Measurements from ENCODE around the gene TMC4.

TMC4 gene

DNA sequence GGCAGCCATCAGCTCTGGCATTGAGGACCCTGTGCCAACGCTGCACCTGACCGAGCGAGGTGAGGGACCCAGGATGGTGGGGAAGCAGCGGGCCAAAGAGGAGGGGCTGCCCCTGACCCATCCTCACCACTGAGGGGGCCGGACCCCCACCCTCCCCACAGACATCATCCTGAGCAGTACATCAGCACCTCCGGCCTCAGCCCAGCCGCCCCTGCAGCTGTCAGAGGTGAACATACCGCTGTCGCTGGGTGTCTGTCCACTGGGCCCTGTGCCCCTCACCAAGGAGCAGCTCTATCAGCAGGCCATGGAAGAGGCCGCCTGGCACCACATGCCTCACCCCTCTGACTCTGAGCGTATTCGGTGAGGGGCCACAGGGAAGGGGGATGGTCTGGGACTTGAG, 20.7 kb downstream of the TMC4 start:
- DNase-seq = no peak

- DNase-seq = no peak
Measured at GRCh38 chr19:54151362-54152035, 21.5 kb downstream of the TMC4 start.

DNA sequence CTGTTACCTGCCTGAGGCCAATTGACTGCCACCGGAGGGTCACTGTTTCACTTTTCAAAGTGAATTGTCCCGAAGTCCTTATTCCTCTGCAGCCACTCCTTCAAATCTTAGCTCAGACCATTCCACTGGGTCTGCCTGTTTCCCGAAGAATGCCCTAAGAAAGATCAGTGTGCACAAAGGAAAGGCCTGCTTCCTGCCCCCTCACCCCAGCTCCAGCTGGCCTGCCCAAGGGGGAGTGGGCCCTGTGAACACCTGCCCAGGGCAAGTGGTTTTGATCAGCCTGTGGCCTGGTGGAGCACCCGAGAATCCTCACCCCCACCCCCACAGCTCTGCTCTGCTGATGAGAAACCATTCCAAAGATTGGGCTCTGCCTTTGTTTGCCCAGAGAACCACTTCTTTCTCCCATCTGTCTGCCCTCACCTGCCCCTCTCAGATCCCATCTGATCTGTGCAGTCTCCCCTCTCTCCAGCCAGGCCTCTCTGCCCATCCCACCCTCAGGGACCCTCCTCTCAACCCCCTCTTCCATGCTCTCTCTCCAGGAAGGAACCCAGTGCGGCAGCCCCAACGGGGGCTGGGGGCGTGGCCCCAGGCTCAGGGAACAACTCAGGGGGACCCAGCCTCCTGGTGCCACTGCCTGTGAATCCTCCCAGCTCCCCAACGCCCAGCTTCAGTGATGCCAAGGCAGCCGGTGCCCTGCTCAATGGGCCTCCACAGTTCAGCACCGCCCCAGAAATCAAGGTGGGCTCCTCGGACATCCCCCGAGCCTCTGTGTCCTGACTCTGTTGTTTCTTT, 23.7 kb downstream of the TMC4 start:
- DNase-seq = no peak

GRCh38 chr19:54148158-54148557, 24.8 kb downstream of the TMC4 start:
- no peak for DNase-seq

DNA sequence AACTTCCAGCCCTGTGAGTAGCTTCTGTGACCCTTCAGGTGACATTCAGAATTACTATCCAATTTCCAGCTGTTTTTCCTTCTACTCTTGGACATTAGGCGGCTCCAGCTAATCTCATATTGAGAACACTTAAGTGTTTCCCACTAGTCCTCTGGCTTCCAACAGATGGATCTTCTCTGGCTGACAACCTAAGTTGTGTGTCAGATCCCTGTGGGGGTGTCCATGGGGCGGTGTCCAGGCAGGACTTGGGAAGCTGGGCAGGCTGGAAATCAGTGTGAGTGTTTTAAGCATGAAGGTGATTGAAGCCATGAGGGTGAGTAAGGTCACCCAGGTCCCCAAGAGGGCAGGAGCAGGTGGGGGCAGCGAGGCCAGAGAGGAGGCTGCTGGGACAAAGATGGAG, 25.3 kb downstream of the TMC4 start:
- no peak for DNase-seq

- no peak for DNase-seq
Measured at GRCh38 chr19:54145541-54146158, 27.3 kb downstream of the TMC4 start.

GRCh38 chr19:54142166-54142780, 30.7 kb downstream of the TMC4 start:
- DNase-seq = no peak

- no peak for DNase-seq
Measured at GRCh38 chr19:54141356-54141755, 31.6 kb downstream of the TMC4 start.

- no peak for DNase-seq
Measured at GRCh38 chr19:54138489-54139256, 34.3 kb downstream of the TMC4 start.

GRCh38 chr19:54137699-54138488, 35.1 kb downstream of the TMC4 start, which contains the start of gene CNOT3:
Gene CNOT3 (plus strand): TSS chr19:54137762. CDS start chr19:54142979, 5,217 bp downstream.
- no peak for DNase-seq

GRCh38 chr19:54136864-54137698, 35.9 kb downstream of the TMC4 start:
- peak; percentile 96 for DNase-seq

GRCh38 chr19:54136086-54136863, 36.7 kb downstream of the TMC4 start:
- DNase-seq = no peak

- DNase-seq = no peak
Measured at GRCh38 chr19:54133957-54134590, 38.9 kb downstream of the TMC4 start.

DNA sequence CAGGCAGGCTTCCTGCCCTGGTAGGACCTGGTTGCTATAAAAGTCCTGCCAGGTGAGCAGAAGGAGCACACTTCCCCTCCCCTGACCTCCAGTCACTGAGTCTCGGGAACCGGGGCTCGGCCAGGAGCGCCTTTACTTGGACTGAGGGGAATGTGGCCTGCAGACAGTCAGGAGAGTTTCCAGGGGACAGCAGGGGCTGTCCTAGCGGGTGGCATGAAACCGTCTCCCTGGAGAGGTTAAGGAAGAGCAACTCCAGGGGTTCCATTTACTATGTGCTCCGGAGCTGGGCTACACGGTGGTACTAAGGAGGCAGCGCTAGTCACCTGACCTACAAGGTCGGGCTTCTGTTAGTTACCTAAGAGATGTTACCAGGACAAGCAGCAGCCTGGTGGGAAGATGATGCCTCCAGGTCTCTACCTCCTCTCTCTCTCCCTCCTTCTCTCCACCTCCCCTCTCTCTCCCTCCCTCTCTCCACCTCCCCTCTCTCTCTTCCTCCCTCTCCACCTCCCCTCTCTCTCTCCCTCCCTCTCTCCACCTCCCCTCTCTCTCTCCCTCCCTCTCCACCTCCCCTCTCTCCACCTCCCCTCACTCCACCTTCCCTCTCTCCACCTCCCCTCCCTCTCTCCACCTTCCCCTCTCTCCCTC, 39.5 kb downstream of the TMC4 start:
- no peak for DNase-seq

- no peak for DNase-seq
Measured at GRCh38 chr19:54129617-54129996, 43.4 kb downstream of the TMC4 start.

DNA sequence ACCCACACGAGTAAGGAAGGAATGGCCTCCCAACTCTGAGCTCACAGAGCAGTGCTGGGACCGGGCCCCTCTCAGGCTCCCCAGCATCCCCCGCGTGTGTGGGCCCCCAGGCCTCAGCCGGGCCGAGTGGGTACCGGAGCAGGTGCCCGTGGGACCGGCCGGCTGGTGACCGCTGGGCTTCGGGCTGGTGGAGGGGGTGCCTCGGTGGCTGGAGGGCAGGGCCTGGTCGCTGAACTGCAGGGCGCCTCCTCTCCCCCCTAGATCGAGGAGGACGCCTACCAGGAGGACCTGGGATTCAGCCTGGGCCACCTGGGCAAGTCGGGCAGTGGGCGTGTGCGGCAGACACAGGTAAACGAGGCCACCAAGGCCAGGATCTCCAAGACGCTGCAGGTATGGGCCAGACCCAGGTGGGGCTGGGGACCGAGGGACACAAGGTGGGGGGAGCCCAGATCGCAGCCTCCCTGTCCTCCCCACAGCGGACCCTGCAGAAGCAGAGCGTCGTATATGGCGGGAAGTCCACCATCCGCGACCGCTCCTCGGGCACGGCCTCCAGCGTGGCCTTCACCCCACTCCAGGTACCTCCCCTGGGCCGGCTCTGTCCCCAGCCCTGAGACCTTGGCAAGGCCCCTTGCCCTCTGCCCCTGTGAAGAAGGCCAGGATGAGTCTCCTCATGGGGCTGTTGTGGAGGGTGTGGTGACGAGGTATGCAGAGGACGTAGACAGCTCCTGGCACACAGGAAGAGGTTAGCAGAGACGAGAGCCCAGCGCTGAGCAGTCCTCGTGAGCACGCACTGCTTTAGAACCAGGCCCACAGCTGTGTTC, 44.0 kb downstream of the TMC4 start:
- DNase-seq = no peak

- DNase-seq = no peak
Measured at GRCh38 chr19:54128441-54128725, 44.6 kb downstream of the TMC4 start.

DNA sequence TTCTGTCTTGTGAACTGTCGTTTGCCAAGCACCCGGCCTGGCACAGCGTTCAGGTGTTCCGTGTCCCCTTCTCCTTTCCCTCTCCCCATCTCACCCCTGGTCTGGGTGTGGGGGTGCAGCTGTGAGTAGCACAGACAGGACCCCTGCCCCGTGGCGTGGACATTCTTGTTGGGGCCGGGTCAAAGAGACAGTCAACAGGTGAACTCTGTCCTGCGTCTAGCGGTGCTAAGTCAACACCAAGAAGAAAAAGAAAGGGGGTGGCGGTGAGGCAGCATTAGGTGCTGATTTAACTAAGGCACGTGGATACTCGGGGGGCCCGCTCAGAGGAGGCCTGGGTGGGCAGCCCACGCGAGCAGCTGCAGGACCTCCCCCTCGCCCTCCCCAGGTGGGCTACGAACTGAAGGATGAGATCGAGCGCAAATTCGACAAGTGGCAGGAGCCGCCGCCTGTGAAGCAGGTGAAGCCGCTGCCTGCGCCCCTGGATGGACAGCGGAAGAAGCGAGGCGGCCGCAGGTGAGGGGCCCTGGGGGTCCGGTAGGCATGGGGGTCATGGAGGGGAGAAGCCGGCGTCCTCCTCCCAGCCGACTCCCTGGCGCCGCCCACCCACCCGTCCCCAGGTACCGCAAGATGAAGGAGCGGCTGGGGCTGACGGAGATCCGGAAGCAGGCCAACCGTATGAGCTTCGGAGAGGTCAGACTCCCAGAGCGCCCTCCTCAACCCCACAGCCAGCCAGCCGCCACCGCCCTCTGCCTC, 45.1 kb downstream of the TMC4 start:
- no peak for DNase-seq

All from stimulated activated CD4-positive, alpha-beta T cell treated with anti-CD3 and anti-CD28 coated beads, Interleukin-12 subunit alpha, Interleukin-12 subunit beta, amount 100 ng/mL, for 4 hours (primary cell).